ENCODE measurements around the gene MSH5. TPM values are rescaled to one million over a fixed set of nuclear protein-coding genes. Genes with fewer than 3 reads are reported as not detected.
"Not testable (repeated sequence)": the region's sequence is repeated elsewhere in the genome, so short reads cannot be mapped to it uniquely, and the experiment has no call there.

Gene MSH5
- 10 to 100 TPM; 18.7 to 26.9 TPM for total RNA-seq
- long read RNA-seq, partial matches to known transcripts, result 1 of 5 reads
- long read RNA-seq, other reads (novel, unspliced or antisense), result 3 of 5 reads

- peak; percentile 97 to 99 for DNase-seq
- intact Hi-C loops (cut with DNase I, micrococcal nuclease), result loop anchor here in 1 of 2 donors (5.0 kb wide), 1 partner anchor 92 kb away; no protein-coding TSS in a partner anchor
Observed at GRCh38 chr6:31739639-31740396, at the start of gene MSH5. TSS of gene MSH5 (plus strand) at chr6:31740005. CDS start at chr6:31740467, 462 bp downstream.

GRCh38 chr6:31690231-31691077 lies 49.4 kb upstream of the MSH5 start:
- ATAC-seq (peak; percentile 90), DNase-seq (peak in 1 of 2 donors; percentile 57)
- intact Hi-C loops (cut with DNase I, micrococcal nuclease), result no loop called here

More at GRCh38 chr6:31739639-31740396, at the start of gene MSH5:
- ATAC-seq, result peak; percentile 67

- DNase-seq, result no peak
- no peak for ATAC-seq
- intact Hi-C loops (cut with DNase I, micrococcal nuclease), result no loop called here
Observed at GRCh38 chr6:31691078-31691463, 48.7 kb upstream of the MSH5 start.

- ATAC-seq (no peak), DNase-seq (no peak)
- intact Hi-C loops (cut with DNase I, micrococcal nuclease), result no loop called here
Observed at GRCh38 chr6:31691564-31692108, 48.2 kb upstream of the MSH5 start.

- intact Hi-C loops (cut with DNase I, micrococcal nuclease), result no loop called here
- DNase-seq, result no peak
- no peak for ATAC-seq
Observed at GRCh38 chr6:31692353-31692752, 47.5 kb upstream of the MSH5 start.

GRCh38 chr6:31692886-31693285 lies 46.9 kb upstream of the MSH5 start:
- ATAC-seq, result no peak
- intact Hi-C loops (cut with DNase I, micrococcal nuclease), result no loop called here
- no peak for DNase-seq

GRCh38 chr6:31693535-31693934 lies 46.3 kb upstream of the MSH5 start:
- ATAC-seq (no peak), DNase-seq (no peak)
- intact Hi-C loops (cut with DNase I, micrococcal nuclease), result no loop called here

- ATAC-seq (no peak), DNase-seq (no peak)
- intact Hi-C loops (cut with DNase I, micrococcal nuclease), result no loop called here
Observed at GRCh38 chr6:31697555-31697954, 42.2 kb upstream of the MSH5 start.

- ATAC-seq (no peak), DNase-seq (no peak)
- intact Hi-C loops (cut with DNase I, micrococcal nuclease), result no loop called here
Observed at GRCh38 chr6:31700740-31701401, 38.9 kb upstream of the MSH5 start.

GRCh38 chr6:31701666-31702404 lies 38.0 kb upstream of the MSH5 start:
- intact Hi-C loops (cut with DNase I, micrococcal nuclease), result no loop called here
- ATAC-seq (peak; percentile 5), DNase-seq (peak in 1 of 2 donors; percentile 33)

GRCh38 chr6:31702405-31702818 lies 37.4 kb upstream of the MSH5 start:
- ATAC-seq (peak; percentile 15), DNase-seq (no peak)
- intact Hi-C loops (cut with DNase I, micrococcal nuclease), result no loop called here

- intact Hi-C loops (cut with DNase I, micrococcal nuclease), result no loop called here
- ATAC-seq, result peak; percentile 98
- DNase-seq, result peak; percentile 99
Observed at GRCh38 chr6:31702819-31703716, 36.7 kb upstream of the MSH5 start, which contains the start of gene ABHD16A. TSS of gene ABHD16A (minus strand) at chr6:31703324. CDS start at chr6:31703281, 43 bp downstream.

GRCh38 chr6:31705931-31706330 lies 33.9 kb upstream of the MSH5 start:
- ATAC-seq, result no peak
- intact Hi-C loops (cut with DNase I, micrococcal nuclease), result no loop called here
- DNase-seq, result no peak

GRCh38 chr6:31706599-31706998 lies 33.2 kb upstream of the MSH5 start, which contains the start of gene LY6G6F:
TSS of gene LY6G6F (plus strand) at chr6:31706866. CDS start at chr6:31706907, 41 bp downstream.
- intact Hi-C loops (cut with DNase I, micrococcal nuclease), result no loop called here

GRCh38 chr6:31707701-31708100 lies 32.1 kb upstream of the MSH5 start:
- intact Hi-C loops (cut with DNase I, micrococcal nuclease), result no loop called here
- DNase-seq, result no peak
- ATAC-seq, result no peak

More at GRCh38 chr6:31706599-31706998, 33.2 kb upstream of the MSH5 start, which contains the start of gene LY6G6F:
- DNase-seq (no peak), ATAC-seq (no peak)

GRCh38 chr6:31708224-31708623 lies 31.6 kb upstream of the MSH5 start:
- intact Hi-C loops (cut with DNase I, micrococcal nuclease), result no loop called here
- ATAC-seq (no peak), DNase-seq (no peak)

- ATAC-seq; intact Hi-C loops (cut with DNase I, micrococcal nuclease); DNase-seq: not testable (repeated sequence)
Observed at GRCh38 chr6:31709157-31709556, 30.6 kb upstream of the MSH5 start.

All from left colon (tissue), 2 donors.